HG03457 (cell line): Measurements from ENCODE around the gene ZDHHC22.
"Not testable (repeated sequence)": the region's sequence is repeated elsewhere in the genome, so short reads cannot be mapped to it uniquely, and the experiment has no call there.

Experiments used
- ATAC-seq: cut with Tn5 transposase; IDR thresholded peaks from one replicate; pipeline ENCODE4 v1.9.1; 2021; ENCODE audit warnings: moderate number of reproducible peaks; ENCODE audit not compliant: unreplicated experiment

Gene ZDHHC22

GRCh38 chr14:77141214-77142004 is at the start of gene ZDHHC22:
ZDHHC22 (minus strand) TSS chr14:77141791; CDS start chr14:77139738, 2,053 bp downstream.
- ATAC-seq = no peak

GRCh38 chr14:77190977-77191376 is 49.4 kb upstream of the ZDHHC22 start:
- ATAC-seq = no peak

GRCh38 chr14:77189479-77189878 is 47.9 kb upstream of the ZDHHC22 start:
- ATAC-seq = no peak

- no peak for ATAC-seq
Observed at GRCh38 chr14:77187649-77188012, 46.0 kb upstream of the ZDHHC22 start.

GRCh38 chr14:77186911-77187648 is 45.5 kb upstream of the ZDHHC22 start:
- no peak for ATAC-seq

GRCh38 chr14:77185093-77185465 is 43.5 kb upstream of the ZDHHC22 start:
- no peak for ATAC-seq

- ATAC-seq = no peak
Observed at GRCh38 chr14:77184396-77185092, 43.0 kb upstream of the ZDHHC22 start.

GRCh38 chr14:77183896-77184295 is 42.3 kb upstream of the ZDHHC22 start:
- ATAC-seq = no peak

- no peak for ATAC-seq
Observed at GRCh38 chr14:77181603-77182437, 40.2 kb upstream of the ZDHHC22 start, which contains the start of gene TMEM63C. TMEM63C (plus strand) TSS chr14:77181798; CDS start chr14:77218814, 37,016 bp downstream.

- no peak for ATAC-seq
Observed at GRCh38 chr14:77180726-77181602, 39.4 kb upstream of the ZDHHC22 start.

GRCh38 chr14:77178656-77179055 is 37.1 kb upstream of the ZDHHC22 start:
- no peak for ATAC-seq

- ATAC-seq = no peak
Observed at GRCh38 chr14:77177702-77178101, 36.1 kb upstream of the ZDHHC22 start.

GRCh38 chr14:77175843-77176242 is 34.3 kb upstream of the ZDHHC22 start:
- no peak for ATAC-seq

- not testable (repeated sequence) for ATAC-seq
Observed at GRCh38 chr14:77173911-77174617, 32.5 kb upstream of the ZDHHC22 start.

- no peak for ATAC-seq
Observed at GRCh38 chr14:77172916-77173315, 31.3 kb upstream of the ZDHHC22 start.

- no peak for ATAC-seq
Observed at GRCh38 chr14:77170045-77170444, 28.5 kb upstream of the ZDHHC22 start.

- no peak for ATAC-seq
Observed at GRCh38 chr14:77161011-77161410, 19.4 kb upstream of the ZDHHC22 start.

- no peak for ATAC-seq
Observed at GRCh38 chr14:77158882-77159255, 17.3 kb upstream of the ZDHHC22 start.
